Sigmoid colon (tissue), 7 donors: Measurements from ENCODE around the gene ERI3. TPM values are rescaled to one million over a fixed set of nuclear protein-coding genes. Genes with fewer than 3 reads are reported as not detected.

Experiments
- DNase-seq: peaks from one replicate; pipeline ENCODE4 v3.0.0-alpha.2; 2019
- H3K27ac ChIP-seq, 4 donors: fragments of 200-600 bp; sonication (generic); one replicate each; pipeline ENCODE4 v1.5.1; 2016 to 2019; ENCODE audit warnings: mild to moderate bottlenecking in 1 of 4
- H3K27me3 ChIP-seq, 3 donors: fragments of 200-600 bp; sonication (generic); one replicate each; pipeline ENCODE4 v1.5.1; 2019; ENCODE audit warnings: mild to moderate bottlenecking in 1 of 3
- H3K36me3 ChIP-seq, 4 donors: fragments of 200-600 bp; sonication (generic); one replicate each; pipeline ENCODE4 v1.5.1; 2016 to 2019
- H3K4me1 ChIP-seq, 4 donors: fragments of 200-600 bp; sonication (generic); one replicate each; pipeline ENCODE4 v1.5.1; 2017 to 2019
- H3K4me3 ChIP-seq, 4 donors: fragments of 200-600 bp; sonication (generic); one replicate each; pipeline ENCODE4 v1.5.1; 2017 to 2019; ENCODE audit warnings: mild to moderate bottlenecking in 2 of 4, moderate library complexity in 1 of 4
- H3K9me3 ChIP-seq, 4 donors: fragments of 200-600 bp in 3 of 4; sonication (generic) in 3 of 4; one replicate each; pipeline versions ENCODE4 v1.5.1 to v1.6.1; 2013 to 2019
- EP300 ChIP-seq, 4 donors: sonication (generic); formaldehyde crosslinking; IDR thresholded peaks; one replicate each; pipeline ENCODE4 v1.6.1; 2017; ENCODE audit warnings: antibody characterized with exemption in 4 of 4
- POLR2A ChIP-seq, 2 donors: fragments of 450-650 bp; IDR thresholded peaks; one replicate each; pipeline ENCODE4 v1.6.1; 2016; ENCODE audit warnings: antibody characterized with exemption in 2 of 2, mild to moderate bottlenecking in 2 of 2, moderate library complexity in 2 of 2
- POLR2AphosphoS5 ChIP-seq, 4 donors: sonication (generic); formaldehyde crosslinking; IDR thresholded peaks; one replicate each; pipeline ENCODE4 v1.6.1; 2017; ENCODE audit warnings: antibody characterized with exemption in 4 of 4
- WGBS, 2 donors: extraction: QIAGEN DNeasy Blood & Tissue Kit; methylation state at CpG; one replicate each; pipeline ENCODE4 v1.1.7; 2013; 5-methylcytosine and 5-hydroxymethylcytosine counted together
- intact Hi-C: fragments of 100-400 bp; cut with DNase I; formaldehyde crosslinking; loops from one replicate; pipeline ENCODE4 v1.15.1; 2023
- polyA plus RNA-seq, 3 donors: library from polyadenylated mRNA; stranded (reverse); fragments of 200-250 nt; gene quantifications; one replicate each; pipeline ENCODE4 v1.2.3, GENCODE V29; 2013
- total RNA-seq, 4 donors: library from RNA; depleted of rRNA; stranded (reverse); fragments of >200 nt; gene quantifications; one replicate each; pipeline ENCODE4 v1.1.0, GENCODE V29; 2016
- TF ChIP-seq, protein P1 (sequence below), 4 experiments: fragments of 450-650 bp in 3 of 4; fragments of 200-600 bp in 1 of 4; IDR thresholded peaks; one replicate each; pipeline ENCODE4 v1.5.1; 2016 to 2019; ENCODE audit warnings: antibody characterized with exemption in 4 of 4, mild to moderate bottlenecking in 3 of 4, moderate library complexity in 2 of 4
- donor health status: healthy with polysubstance abuse.
- donor health status: Bipolar disorder and iron deficiency.
- donor health status: healthy.

ERI3 gene
- total and polyA plus RNA-seq, 7 donors: 25.6 to 88.3 (median 40.3) TPM

DNA sequence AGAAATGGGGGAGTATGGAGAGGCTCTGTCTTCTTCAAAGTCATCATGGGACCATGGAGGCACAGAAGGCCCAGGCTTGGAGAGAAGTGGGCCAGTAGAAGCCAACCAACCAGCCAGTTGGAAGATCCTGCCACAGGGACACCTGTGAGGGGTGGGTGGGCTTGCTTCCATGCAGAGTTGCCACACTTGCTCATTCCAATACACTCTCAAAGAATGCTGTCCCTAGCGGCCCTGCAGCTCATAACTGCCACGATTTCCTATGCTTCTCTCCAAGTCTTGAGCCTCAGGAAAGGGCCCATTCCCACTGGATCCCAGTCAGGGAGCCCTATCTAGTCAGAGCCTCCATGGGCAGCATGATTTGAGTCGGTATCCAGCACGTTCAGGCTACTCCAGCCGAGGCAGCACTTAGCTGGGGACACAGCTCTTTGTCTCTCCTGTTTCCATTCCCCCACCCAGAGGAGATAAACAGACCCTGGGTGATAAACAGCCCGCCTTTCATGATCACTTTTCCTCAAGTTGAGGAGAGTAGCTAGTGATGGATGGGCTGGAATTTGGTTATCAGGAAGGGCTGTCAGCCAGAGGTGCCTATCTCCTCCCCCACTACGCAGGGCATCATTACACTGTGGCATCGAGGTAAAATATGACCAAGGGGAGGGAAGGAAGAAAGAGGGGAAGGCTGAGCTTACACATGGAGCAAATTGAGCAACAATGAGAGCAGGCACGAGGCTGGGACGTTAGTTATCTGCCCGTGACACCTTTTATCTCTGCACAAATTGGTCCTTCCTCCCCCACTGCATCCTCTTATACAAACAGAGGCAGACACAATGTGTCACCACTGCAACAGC, 64.6 kb downstream of the ERI3 start:
- H3K36me3 ChIP-seq: peaks cover 0 to 50% (median 10%) of the 10 kb centered on the region in 4 donors

DNA sequence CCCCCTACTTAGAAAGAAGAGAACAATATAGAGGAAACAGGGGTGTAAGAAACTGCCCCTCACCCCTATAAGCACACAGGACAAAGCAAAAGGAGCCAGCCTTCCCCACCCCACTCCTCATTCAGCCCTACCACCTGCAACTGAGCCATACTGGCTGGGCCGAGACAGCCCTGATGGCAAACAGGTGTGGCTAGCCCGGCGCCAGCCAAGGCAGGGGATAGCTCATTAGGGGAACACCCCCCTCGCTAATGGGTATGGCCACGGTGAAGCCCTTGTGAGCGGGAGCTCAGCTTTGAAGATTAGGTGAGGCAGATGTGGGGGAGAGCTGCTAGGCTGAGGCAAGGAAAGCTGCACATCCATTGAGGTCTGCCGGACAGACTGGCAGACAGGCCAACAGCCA, 65.5 kb downstream of the ERI3 start:
- intact Hi-C loops: no loop called here
- H3K36me3 ChIP-seq: peaks cover 0 to 56% (median 10%) of the 10 kb centered on the region in 4 donors
- WGBS, 2 donors: 28 to 69% methylated on average over 7 of the region's 7 CpGs

More for the DNA sequence above, 64.6 kb downstream of the ERI3 start:
- no peak overlapping the region for H3K27ac ChIP-seq
- TF ChIP-seq, protein P1, sequence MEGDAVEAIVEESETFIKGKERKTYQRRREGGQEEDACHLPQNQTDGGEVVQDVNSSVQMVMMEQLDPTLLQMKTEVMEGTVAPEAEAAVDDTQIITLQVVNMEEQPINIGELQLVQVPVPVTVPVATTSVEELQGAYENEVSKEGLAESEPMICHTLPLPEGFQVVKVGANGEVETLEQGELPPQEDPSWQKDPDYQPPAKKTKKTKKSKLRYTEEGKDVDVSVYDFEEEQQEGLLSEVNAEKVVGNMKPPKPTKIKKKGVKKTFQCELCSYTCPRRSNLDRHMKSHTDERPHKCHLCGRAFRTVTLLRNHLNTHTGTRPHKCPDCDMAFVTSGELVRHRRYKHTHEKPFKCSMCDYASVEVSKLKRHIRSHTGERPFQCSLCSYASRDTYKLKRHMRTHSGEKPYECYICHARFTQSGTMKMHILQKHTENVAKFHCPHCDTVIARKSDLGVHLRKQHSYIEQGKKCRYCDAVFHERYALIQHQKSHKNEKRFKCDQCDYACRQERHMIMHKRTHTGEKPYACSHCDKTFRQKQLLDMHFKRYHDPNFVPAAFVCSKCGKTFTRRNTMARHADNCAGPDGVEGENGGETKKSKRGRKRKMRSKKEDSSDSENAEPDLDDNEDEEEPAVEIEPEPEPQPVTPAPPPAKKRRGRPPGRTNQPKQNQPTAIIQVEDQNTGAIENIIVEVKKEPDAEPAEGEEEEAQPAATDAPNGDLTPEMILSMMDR (IDR thresholded peaks at IDR 0.05): no peak
- no peak for TF ChIP-seq POLR2AphosphoS5 (IDR thresholded peaks at IDR 0.05)
- no peak for TF ChIP-seq EP300 (IDR thresholded peaks at IDR 0.05)
- TF ChIP-seq POLR2A (IDR thresholded peaks at IDR 0.05): no peak
- no peaks in the 10 kb centered on the region for H3K9me3 ChIP-seq
- intact Hi-C loops: no loop called here
- peaks cover 0 to 14% (median 10%) of the 10 kb centered on the region in 4 donors for H3K4me1 ChIP-seq
- 89 to 91% methylated on average over 11 of the region's 11 CpGs for WGBS, 2 donors
- peak; percentile 29 for DNase-seq
- no peak overlapping the region for H3K4me3 ChIP-seq
- H3K27me3 ChIP-seq: no peaks in the 10 kb centered on the region

DNA sequence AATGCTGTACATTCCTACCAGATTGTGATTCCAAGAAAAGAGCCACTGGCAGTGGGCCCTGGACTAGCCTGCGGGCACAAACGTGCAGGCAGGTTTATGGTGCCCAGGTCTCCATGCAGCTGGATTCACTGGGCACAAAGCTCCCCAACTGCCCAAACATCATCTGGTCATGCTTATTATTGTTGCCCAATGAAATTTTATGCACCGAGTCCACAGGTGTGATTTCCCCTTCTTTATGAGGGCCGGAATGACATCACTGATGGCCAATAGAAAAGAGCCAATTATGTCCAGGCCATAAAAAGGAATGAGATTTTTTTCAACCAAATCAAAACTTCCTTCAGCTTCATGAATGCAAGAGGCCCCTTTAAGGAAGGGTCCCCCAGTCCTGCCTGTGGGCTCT, 66.2 kb downstream of the ERI3 start:
- Histone ChIP-seq H3K4me3 (no peak overlapping the region), H3K4me1 (peaks cover 0 to 5% (median 2%) of the 10 kb centered on the region in 4 donors), H3K9me3 (no peaks in the 10 kb centered on the region), H3K27me3 (no peaks in the 10 kb centered on the region), H3K36me3 (peaks cover 2 to 62% (median 13%) of the 10 kb centered on the region in 4 donors), H3K27ac (no peak overlapping the region)
- TF ChIP-seq EP300 (IDR thresholded peaks at IDR 0.05): no peak
- TF ChIP-seq, protein P1 (IDR thresholded peaks at IDR 0.05): no peak
- no peak for TF ChIP-seq POLR2A (IDR thresholded peaks at IDR 0.05)
- no peak for TF ChIP-seq POLR2AphosphoS5 (IDR thresholded peaks at IDR 0.05)
- 22 to 72% methylated on average over 4 of the region's 4 CpGs for WGBS, 2 donors
- intact Hi-C loops: no loop called here
- DNase-seq: no peak

More for the DNA sequence above, 65.5 kb downstream of the ERI3 start:
- H3K4me1 ChIP-seq: peaks cover 0 to 11% (median 9%) of the 10 kb centered on the region in 4 donors
- no peak for DNase-seq
- H3K4me3 ChIP-seq: no peak overlapping the region
- TF ChIP-seq, protein P1 (IDR thresholded peaks at IDR 0.05): no peak
- no peak for TF ChIP-seq POLR2AphosphoS5 (IDR thresholded peaks at IDR 0.05)
- TF ChIP-seq EP300 (IDR thresholded peaks at IDR 0.05): no peak
- no peak for TF ChIP-seq POLR2A (IDR thresholded peaks at IDR 0.05)
- no peak overlapping the region for H3K27ac ChIP-seq
- H3K9me3 ChIP-seq: no peaks in the 10 kb centered on the region
- H3K27me3 ChIP-seq: no peaks in the 10 kb centered on the region

- H3K36me3 ChIP-seq: peaks cover 4 to 73% (median 11%) of the 10 kb centered on the region in 4 donors
Measured at GRCh38 chr1:44284184-44284583, 70.9 kb downstream of the ERI3 start.

More at GRCh38 chr1:44284184-44284583, 70.9 kb downstream of the ERI3 start:
- intact Hi-C loops: no loop called here
- H3K27me3 ChIP-seq: no peaks in the 10 kb centered on the region
- WGBS, 2 donors: 96 to 98% methylated on average over 2 of the region's 2 CpGs
- DNase-seq: no peak
- TF ChIP-seq, protein P1 (IDR thresholded peaks at IDR 0.05): no peak
- TF ChIP-seq POLR2A (IDR thresholded peaks at IDR 0.05): no peak
- no peak for TF ChIP-seq POLR2AphosphoS5 (IDR thresholded peaks at IDR 0.05)
- TF ChIP-seq EP300 (IDR thresholded peaks at IDR 0.05): no peak
- H3K27ac ChIP-seq: no peak overlapping the region
- H3K4me1 ChIP-seq: no peaks in the 10 kb centered on the region
- no peak overlapping the region for H3K4me3 ChIP-seq
- no peaks in the 10 kb centered on the region for H3K9me3 ChIP-seq
